Esophagus muscularis mucosa (tissue), 4 donors: Measurements from ENCODE around the gene SLC25A33. TPM values are rescaled to one million over a fixed set of nuclear protein-coding genes. Genes with fewer than 3 reads are reported as not detected.
"Not testable (repeated sequence)": the region's sequence is repeated elsewhere in the genome, so short reads cannot be mapped to it uniquely, and the experiment has no call there.

Source experiments
- DNase-seq: peaks from one replicate; pipeline ENCODE4 v3.0.0-alpha.2; 2017; ENCODE audit errors: extremely low spot score
- H3K27ac ChIP-seq, 4 donors: fragments of 200-600 bp; sonication (generic); replicated peaks in 1 of 4; 1 replicate in 3 of 4; 2 replicates in 1 of 4; pipeline ENCODE4 v1.5.1; 2016 to 2019; ENCODE audit warnings: mild to moderate bottlenecking in 1 of 4
- H3K27me3 ChIP-seq, 4 donors: fragments of 200-600 bp; sonication (generic); one replicate each; pipeline versions ENCODE4 v1.5.1 to v1.6.0; 2016 to 2019
- H3K36me3 ChIP-seq, 4 donors: fragments of 200-600 bp; sonication (generic); one replicate each; pipeline ENCODE4 v1.5.1; 2016 to 2019
- H3K4me1 ChIP-seq, 4 donors: fragments of 200-600 bp; sonication (generic); one replicate each; pipeline ENCODE4 v1.5.1; 2016 to 2019
- H3K4me3 ChIP-seq, 4 donors: fragments of 200-600 bp; sonication (generic); 1 replicate in 2 of 4; 2 replicates in 2 of 4; pipeline ENCODE4 v1.5.1; 2016 to 2019; ENCODE audit warnings: mild to moderate bottlenecking in 4 of 4, moderate library complexity in 1 of 4
- H3K9me3 ChIP-seq, 4 donors: fragments of 200-600 bp; sonication (generic); 1 replicate in 3 of 4; 2 replicates in 1 of 4; pipeline ENCODE4 v1.5.1; 2016 to 2019
- EP300 ChIP-seq: sonication (generic); formaldehyde crosslinking; IDR thresholded peaks from one replicate; pipeline ENCODE4 v1.6.1; 2017; ENCODE audit warnings: antibody characterized with exemption
- POLR2A ChIP-seq: fragments of 450-650 bp; IDR thresholded peaks from one replicate; pipeline ENCODE4 v1.6.1; 2017; ENCODE audit warnings: antibody characterized with exemption, moderate library complexity, mild to moderate bottlenecking, low read depth
- POLR2AphosphoS5 ChIP-seq, 2 donors: sonication (generic); formaldehyde crosslinking; IDR thresholded peaks; one replicate each; pipeline ENCODE4 v1.6.1; 2017; ENCODE audit warnings: antibody characterized with exemption in 2 of 2
- WGBS: methylation state at CpG from one replicate; pipeline ENCODE4 v1.1.5; 2018; 5-methylcytosine and 5-hydroxymethylcytosine counted together
- intact Hi-C: fragments of 100-400 bp; cut with DNase I; formaldehyde crosslinking; loops from one replicate; pipeline ENCODE4 v1.15.1; 2023
- total RNA-seq, 4 donors: library from RNA; depleted of rRNA; stranded (reverse); fragments of >200 nt; gene quantifications; one replicate each; pipeline versions ENCODE4 v1.1.0 to v1.2.1, GENCODE V29; 2016
- TF ChIP-seq, protein P1 (sequence below), 3 experiments: fragments of 200-600 bp in 2 of 3; fragments of 450-650 bp in 1 of 3; sonication (generic) in 2 of 3; IDR thresholded peaks; one replicate each; pipeline ENCODE4 v1.5.1; 2017 to 2019; ENCODE audit warnings: antibody characterized with exemption in 3 of 3, mild to moderate bottlenecking in 2 of 3, moderate library complexity in 1 of 3

SLC25A33 gene
- total RNA-seq, 4 donors from 2014 or later, result 5.1 to 15.6 (median 8.9) TPM

DNA sequence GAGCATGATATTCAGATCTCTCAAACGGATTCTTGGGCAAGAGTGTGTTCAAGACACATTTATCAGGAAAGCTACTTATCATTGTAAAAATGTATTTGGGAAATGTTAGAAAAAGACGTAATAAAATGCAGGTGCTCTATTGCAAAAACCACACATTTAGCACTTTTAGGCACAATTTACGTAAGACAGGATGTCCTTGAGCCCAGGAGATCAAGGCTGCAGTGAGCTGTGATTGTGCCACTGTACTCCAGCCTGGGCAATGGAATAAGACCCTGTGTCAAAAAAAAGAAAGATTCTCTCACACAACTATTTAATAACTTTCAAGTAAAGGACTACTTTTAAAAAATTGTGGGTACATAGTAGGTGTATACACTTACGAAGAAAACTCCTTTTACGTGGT is 18.4 kb downstream of the SLC25A33 start:
- TF ChIP-seq POLR2AphosphoS5 (IDR thresholded peaks at IDR 0.05) (no peak), EP300 (no peak), POLR2A (no peak)
- TF ChIP-seq, protein P1, sequence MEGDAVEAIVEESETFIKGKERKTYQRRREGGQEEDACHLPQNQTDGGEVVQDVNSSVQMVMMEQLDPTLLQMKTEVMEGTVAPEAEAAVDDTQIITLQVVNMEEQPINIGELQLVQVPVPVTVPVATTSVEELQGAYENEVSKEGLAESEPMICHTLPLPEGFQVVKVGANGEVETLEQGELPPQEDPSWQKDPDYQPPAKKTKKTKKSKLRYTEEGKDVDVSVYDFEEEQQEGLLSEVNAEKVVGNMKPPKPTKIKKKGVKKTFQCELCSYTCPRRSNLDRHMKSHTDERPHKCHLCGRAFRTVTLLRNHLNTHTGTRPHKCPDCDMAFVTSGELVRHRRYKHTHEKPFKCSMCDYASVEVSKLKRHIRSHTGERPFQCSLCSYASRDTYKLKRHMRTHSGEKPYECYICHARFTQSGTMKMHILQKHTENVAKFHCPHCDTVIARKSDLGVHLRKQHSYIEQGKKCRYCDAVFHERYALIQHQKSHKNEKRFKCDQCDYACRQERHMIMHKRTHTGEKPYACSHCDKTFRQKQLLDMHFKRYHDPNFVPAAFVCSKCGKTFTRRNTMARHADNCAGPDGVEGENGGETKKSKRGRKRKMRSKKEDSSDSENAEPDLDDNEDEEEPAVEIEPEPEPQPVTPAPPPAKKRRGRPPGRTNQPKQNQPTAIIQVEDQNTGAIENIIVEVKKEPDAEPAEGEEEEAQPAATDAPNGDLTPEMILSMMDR (IDR thresholded peaks at IDR 0.05), result no peak
- peaks cover 0 to 46% (median 12%) of the 10 kb centered on the region in 4 donors for H3K36me3 ChIP-seq
- intact Hi-C loops, result no loop called here
- H3K4me3 ChIP-seq, result no peak overlapping the region
- H3K27me3 ChIP-seq, result no peaks in the 10 kb centered on the region
- H3K27ac ChIP-seq, result peak overlapping the region in 3 of 4 donors; percentile 77 to 82 (median 77)
- 82% methylated on average over 5 of the region's 5 CpGs for WGBS
- H3K4me1 ChIP-seq, result peaks cover 39 to 66% (median 63%) of the 10 kb centered on the region in 4 donors
- no peaks in the 10 kb centered on the region for H3K9me3 ChIP-seq
- DNase-seq, result no peak

DNA sequence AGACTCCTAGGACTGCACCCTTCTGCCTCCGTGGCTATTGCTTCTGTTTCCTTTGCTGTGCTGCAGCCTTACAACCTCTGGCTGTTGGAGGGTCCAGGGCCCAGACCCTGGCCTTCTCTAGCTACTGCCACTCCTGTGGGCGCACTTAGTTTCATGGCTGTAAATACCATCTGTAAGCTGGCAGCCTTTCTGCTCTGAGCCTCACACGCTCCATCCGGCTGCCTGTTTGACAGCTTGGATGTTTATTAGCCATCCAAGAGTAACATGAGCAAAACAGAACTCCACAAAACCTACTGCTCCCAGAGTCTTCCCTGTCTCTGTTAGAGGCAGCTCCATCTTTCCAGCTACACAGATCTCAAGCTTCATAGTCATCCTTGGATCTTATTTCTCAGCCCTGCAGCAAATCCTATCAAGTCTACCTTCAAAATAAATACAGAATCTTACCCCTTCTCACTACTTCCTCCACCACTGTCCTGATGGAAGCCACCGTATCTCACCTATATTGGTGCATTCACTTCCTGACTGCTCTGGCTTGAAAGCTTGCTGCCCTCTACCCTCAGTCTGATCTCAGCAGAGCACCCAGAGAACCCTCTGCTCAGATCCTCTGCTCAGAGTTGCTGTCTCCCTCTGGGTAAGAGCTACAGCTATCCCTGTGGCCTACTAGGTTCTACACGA is 19.1 kb downstream of the SLC25A33 start:
- no peak overlapping the region for H3K4me3 ChIP-seq
- no peaks in the 10 kb centered on the region for H3K9me3 ChIP-seq
- TF ChIP-seq, protein P1 (IDR thresholded peaks at IDR 0.05), result peak in 1 of 3 experiments; percentile 7
- no peak for TF ChIP-seq POLR2AphosphoS5 (IDR thresholded peaks at IDR 0.05)
- no peak for DNase-seq
- intact Hi-C loops, result no loop called here
- peaks cover 39 to 69% (median 63%) of the 10 kb centered on the region in 4 donors for H3K4me1 ChIP-seq
- 60% methylated on average over 6 of the region's 6 CpGs for WGBS
- peak overlapping the region; percentile 51 to 82 (median 77) for H3K27ac ChIP-seq
- no peaks in the 10 kb centered on the region for H3K27me3 ChIP-seq
- H3K36me3 ChIP-seq, result peaks cover 0 to 46% (median 12%) of the 10 kb centered on the region in 4 donors

DNA sequence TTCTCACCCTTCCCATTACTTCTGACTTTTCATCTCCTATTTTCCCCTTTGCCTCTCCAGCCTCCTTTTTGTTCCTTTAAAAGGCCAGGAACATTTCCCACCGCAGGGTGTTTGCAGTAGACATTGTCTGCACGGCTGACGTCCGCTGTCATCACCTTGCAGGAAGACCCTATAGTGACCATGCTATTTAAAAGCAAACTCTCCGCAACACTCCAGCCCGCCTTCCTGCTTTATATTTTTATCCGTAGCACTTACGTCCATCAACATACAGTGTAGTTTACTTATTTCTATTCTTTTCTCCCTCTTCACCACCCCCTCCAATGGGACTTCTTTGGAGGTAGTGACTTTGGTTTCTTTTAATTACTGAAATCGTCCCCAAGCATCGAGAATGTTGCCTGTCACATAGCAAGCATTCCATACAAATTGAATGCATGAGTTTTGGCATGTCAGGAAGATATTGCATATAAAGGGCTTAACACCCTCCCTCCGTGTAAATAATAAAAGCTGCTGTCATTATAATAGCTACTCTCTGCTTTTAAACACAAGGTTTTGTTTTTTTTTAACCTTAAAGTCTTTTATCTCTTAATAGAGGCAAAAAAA is 19.8 kb downstream of the SLC25A33 start:
- DNase-seq, result no peak
- peaks cover 39 to 72% (median 63%) of the 10 kb centered on the region in 4 donors for H3K4me1 ChIP-seq
- WGBS, result 58% methylated on average over 11 of the region's 11 CpGs
- H3K36me3 ChIP-seq, result peaks cover 0 to 41% (median 10%) of the 10 kb centered on the region in 4 donors
- intact Hi-C loops, result no loop called here
- H3K4me3 ChIP-seq, result no peak overlapping the region
- H3K27ac ChIP-seq, result peak overlapping the region; percentile 51 to 82 (median 77)
- no peaks in the 10 kb centered on the region for H3K9me3 ChIP-seq
- no peaks in the 10 kb centered on the region for H3K27me3 ChIP-seq
- TF ChIP-seq EP300 (no peak), POLR2AphosphoS5 (IDR thresholded peaks at IDR 0.05) (no peak), POLR2A (no peak)
- TF ChIP-seq, protein P1 (IDR thresholded peaks at IDR 0.05), result no peak

DNA sequence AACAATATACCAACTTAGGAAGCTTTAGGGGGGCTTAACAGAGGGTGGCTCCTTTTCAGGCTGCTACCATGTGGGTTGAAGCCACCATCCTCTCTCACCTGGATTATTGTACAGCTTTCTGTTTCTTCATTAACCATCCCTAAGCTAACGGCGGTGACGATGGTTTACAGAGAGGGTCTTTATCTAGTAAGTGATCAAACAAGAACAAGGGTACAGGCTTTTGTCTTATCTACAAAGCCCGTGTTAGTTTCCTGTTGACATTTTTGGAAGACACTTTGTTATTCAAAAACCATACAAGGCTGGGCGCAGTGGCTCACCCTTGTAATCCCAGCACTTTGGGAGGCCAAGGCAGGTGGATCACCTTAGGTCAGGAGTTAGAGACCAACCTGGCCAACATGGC is 20.4 kb downstream of the SLC25A33 start:
- WGBS, result 83% methylated on average over 5 of the region's 5 CpGs
- Histone ChIP-seq H3K4me3 (no peak overlapping the region), H3K27me3 (no peaks in the 10 kb centered on the region), H3K4me1 (peaks cover 37 to 72% (median 63%) of the 10 kb centered on the region in 4 donors), H3K9me3 (no peaks in the 10 kb centered on the region), H3K36me3 (peaks cover 0 to 36% (median 7%) of the 10 kb centered on the region in 4 donors), H3K27ac (peak overlapping the region; percentile 51 to 82 (median 77))
- intact Hi-C loops, result no loop called here
- no peak for TF ChIP-seq POLR2A
- TF ChIP-seq EP300, result no peak
- no peak for TF ChIP-seq POLR2AphosphoS5 (IDR thresholded peaks at IDR 0.05)
- TF ChIP-seq, protein P1 (IDR thresholded peaks at IDR 0.05), result no peak
- no peak for DNase-seq

DNA sequence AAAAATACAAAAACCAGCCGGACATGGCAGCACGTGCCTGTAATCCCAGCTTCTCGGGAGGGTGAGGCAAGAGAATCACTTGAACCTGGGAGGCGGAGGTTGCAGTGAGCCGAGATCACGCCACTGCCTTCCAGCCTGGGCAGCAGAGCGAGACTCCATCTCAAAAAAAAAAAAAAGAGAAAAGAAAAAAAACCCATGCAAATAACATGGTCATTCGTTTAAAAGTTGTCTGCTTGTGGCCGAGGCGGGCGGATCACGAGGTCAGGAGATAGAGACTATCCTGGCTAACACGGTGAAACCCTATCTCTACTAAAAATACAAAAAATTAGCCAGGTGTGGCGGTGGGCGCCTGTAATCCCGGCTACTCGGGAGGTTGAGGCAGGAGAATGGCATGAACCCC is 20.8 kb downstream of the SLC25A33 start:
- H3K9me3 ChIP-seq, intact Hi-C loops, DNase-seq, H3K27me3 ChIP-seq, H3K4me3 ChIP-seq: not testable (repeated sequence)
- 86% methylated on average over 17 of the region's 17 CpGs for WGBS
- H3K27ac ChIP-seq, result peak overlapping the region; percentile 51 to 82 (median 77)
- peaks cover 35 to 69% (median 60%) of the 10 kb centered on the region in 4 donors for H3K4me1 ChIP-seq
- peaks cover 0 to 35% (median 6%) of the 10 kb centered on the region in 4 donors for H3K36me3 ChIP-seq
